Measurements from ENCODE around the gene SMAD3.

- TF ChIP-seq ZBTB8A (tag by site-specific recombination; IDR thresholded peaks at IDR 0.05) (no peak), ZBTB17 (tag by site-specific recombination; IDR thresholded peaks at IDR 0.05) (no peak), MZF1 (tag by site-specific recombination; IDR thresholded peaks at IDR 0.05; ENCODE audit: borderline replicate concordance) (no peak), BCL11B (tag by site-specific recombination; IDR thresholded peaks at IDR 0.05; ENCODE audit: low read depth) (no peak), ZNF280C (tag by site-specific recombination; IDR thresholded peaks at IDR 0.05) (no peak), ZNF664 (tag by site-specific recombination; IDR thresholded peaks at IDR 0.05) (no peak), ZNF571 (tag by site-specific recombination; IDR thresholded peaks at IDR 0.05) (no peak)
- TF ChIP-seq, protein P1, sequence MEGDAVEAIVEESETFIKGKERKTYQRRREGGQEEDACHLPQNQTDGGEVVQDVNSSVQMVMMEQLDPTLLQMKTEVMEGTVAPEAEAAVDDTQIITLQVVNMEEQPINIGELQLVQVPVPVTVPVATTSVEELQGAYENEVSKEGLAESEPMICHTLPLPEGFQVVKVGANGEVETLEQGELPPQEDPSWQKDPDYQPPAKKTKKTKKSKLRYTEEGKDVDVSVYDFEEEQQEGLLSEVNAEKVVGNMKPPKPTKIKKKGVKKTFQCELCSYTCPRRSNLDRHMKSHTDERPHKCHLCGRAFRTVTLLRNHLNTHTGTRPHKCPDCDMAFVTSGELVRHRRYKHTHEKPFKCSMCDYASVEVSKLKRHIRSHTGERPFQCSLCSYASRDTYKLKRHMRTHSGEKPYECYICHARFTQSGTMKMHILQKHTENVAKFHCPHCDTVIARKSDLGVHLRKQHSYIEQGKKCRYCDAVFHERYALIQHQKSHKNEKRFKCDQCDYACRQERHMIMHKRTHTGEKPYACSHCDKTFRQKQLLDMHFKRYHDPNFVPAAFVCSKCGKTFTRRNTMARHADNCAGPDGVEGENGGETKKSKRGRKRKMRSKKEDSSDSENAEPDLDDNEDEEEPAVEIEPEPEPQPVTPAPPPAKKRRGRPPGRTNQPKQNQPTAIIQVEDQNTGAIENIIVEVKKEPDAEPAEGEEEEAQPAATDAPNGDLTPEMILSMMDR (tag by site-specific recombination; IDR thresholded peaks at IDR 0.05): no peak
Measured at GRCh38 chr15:67136802-67137201, 71.4 kb downstream of the SMAD3 start.
